HG02870 (cell line): ENCODE results near the gene PPP1R9B.

Experiments
- ATAC-seq: cut with Tn5 transposase; IDR thresholded peaks from one replicate; pipeline ENCODE4 v1.9.1; 2021; ENCODE audit warnings: mild to moderate bottlenecking, moderate library complexity; ENCODE audit not compliant: unreplicated experiment

Gene PPP1R9B

DNA sequence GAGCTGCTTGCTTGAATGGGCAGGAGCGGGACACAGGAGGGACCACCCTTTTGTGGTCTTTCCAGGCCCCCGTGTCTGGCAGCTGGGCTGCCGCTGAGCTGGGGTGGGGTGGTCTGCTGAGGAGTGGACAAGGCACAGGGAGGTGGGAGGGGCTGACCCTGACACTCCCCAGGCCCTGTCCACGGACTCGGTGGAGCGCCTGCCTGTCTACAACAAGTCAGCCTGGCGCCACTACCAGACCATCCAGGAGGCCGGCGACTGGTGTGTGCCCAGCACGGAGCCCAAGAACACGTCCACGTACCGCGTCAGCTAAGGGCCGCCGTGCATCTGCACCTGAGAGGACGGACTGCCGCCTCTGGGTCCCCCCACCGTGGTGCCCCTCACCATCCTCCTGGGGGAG lies 40.7 kb downstream of the PPP1R9B start:
- ATAC-seq, result no peak

DNA sequence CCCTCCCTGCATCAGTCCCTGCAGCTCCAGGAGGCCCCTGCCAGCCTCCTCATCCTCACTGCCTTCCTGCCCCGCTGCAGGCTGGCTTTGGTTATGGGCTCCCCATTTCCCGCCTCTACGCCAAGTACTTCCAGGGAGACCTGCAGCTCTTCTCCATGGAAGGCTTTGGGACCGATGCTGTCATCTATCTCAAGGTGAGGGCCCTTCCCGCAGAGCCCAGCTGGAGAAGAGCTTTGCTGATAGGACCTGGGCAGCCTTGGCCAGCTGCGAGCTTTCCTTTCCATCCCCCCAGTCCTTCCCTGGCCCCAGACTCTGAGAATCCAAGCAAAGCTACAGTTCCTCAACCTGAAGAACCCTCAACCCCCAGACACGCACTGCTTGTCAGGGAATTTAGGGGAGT lies 41.3 kb downstream of the PPP1R9B start:
- no peak for ATAC-seq

DNA sequence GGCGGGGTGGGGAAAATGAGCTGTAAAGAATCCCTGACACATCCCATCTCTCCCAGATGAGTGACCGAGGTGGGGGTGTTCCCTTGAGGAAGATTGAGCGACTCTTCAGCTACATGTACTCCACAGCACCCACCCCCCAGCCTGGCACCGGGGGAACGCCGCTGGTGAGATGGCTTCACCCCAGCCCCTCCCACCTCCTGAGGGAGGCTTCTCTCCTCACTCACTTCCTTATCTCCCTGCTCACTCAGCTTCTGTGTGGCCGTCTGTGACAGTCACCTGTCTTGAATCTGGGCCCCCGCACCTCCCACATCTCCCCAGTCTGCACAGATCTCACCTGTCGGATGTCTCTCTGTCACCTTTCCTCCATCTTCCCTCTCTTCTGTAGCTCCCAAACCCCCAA lies 41.9 kb downstream of the PPP1R9B start:
- ATAC-seq, result no peak

DNA sequence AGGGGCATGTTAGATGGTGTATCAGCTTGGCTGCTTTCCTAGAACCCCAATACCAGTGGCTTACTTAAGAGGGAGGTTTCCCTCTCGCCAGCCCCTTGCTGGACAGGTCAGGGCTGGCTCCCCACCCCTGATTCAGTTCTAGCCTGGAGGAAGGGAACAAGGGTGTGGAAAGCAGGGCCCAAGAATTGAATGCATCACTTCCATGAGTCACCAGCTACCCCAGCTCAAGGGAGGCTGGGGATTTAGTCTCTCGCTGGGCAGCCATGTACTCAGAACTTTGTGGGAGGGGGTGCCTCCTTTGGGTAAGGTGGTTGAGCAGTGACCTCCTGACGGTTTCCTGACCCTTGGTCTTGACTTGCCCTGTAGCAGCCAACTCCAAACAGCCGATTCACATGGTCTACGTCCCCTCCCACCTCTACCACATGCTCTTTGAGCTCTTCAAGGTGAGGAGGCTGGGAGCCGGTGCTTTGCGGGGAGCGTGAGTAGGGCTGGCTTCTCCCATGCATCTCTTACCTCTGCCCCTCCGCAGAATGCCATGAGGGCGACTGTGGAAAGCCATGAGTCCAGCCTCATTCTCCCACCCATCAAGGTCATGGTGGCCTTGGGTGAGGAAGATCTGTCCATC lies 42.6 kb downstream of the PPP1R9B start:
- ATAC-seq, result no peak

DNA sequence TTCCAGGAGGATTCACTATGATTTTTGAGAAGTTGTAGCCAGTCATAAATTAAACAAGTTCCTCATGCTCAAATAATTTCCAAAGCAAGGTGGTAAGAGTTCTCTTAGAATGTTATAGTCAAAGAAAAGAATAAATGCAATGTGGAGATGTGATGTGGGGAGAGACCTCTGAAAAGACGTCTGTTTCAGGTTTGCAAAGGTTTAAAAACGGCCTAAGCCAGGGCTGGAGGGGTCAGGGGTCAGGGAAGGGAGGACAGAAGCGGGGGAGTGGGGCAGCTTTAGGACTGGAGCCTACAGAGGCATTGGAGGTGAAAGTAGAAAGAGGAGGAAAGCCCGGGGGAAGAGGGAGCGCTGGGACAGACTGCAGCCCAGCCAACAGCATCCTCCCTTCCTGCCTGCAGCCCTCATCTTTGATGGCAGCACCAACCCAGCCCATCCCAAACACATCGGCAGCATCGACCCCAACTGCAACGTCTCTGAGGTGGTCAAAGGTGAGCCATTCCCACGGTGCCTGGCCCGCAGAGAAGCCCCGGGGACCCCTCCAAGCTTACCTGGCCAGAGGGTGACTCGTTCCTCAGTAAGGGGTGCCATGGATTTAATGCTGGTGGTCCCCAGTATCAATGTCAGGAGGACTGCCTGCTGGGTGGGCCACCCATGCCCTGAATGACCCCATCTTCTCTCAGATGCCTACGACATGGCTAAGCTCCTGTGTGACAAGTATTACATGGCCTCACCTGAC lies 43.9 kb downstream of the PPP1R9B start:
- no peak for ATAC-seq

DNA sequence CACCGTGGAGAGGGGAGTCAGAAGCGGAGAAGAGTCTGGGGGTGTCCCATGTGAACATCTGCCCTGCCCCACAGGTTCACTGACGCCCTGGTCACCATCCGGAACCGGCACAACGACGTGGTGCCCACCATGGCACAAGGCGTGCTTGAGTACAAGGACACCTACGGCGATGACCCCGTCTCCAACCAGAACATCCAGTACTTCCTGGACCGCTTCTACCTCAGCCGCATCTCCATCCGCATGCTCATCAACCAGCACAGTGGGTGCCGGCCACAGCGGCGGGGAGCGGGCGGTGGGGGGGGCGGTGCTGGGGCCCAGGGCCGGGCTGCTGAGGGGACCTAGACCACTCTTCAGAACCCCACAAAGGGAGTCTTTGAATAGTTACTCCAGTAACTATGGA lies 44.7 kb downstream of the PPP1R9B start:
- ATAC-seq, result no peak

DNA sequence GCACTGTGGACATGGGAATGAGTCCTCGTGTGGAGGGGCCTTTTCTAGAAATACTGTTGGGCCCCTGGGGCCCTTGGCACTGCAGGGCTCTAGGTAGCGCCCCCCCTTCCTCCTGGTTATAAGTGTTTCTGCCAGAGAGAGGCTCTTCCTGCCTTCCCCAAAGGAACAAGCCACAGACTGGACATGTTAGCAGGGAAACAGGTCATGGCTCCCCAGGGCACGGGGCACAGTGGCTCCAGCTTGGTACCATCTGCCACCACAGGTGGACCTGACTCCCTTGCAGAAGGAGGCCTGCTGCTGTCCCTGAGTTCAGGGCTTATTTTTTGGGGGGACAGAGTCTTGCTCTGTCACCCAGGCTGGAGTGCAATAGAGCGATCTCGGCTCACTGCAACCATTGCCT lies 46.5 kb downstream of the PPP1R9B start:
- ATAC-seq, result no peak

DNA sequence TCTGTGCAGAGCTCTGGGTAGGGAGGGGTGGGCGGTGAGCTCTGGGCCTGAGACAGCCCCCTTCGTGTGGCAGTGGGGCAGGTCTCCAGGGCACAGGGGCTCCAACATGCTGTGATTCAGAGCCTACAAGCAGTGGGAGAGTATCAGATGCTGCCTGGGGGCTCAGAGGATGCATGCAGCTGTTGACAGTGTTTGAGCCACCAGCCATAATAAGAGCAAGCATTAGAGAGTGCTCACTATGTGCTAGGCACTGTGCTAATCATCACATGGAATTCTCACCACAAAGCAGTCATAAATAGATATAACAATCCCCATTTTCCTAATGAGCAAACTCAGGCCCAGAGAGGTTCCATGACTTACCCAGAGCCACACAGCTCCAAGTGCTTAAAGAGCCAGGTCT lies 47.2 kb downstream of the PPP1R9B start:
- no peak for ATAC-seq

DNA sequence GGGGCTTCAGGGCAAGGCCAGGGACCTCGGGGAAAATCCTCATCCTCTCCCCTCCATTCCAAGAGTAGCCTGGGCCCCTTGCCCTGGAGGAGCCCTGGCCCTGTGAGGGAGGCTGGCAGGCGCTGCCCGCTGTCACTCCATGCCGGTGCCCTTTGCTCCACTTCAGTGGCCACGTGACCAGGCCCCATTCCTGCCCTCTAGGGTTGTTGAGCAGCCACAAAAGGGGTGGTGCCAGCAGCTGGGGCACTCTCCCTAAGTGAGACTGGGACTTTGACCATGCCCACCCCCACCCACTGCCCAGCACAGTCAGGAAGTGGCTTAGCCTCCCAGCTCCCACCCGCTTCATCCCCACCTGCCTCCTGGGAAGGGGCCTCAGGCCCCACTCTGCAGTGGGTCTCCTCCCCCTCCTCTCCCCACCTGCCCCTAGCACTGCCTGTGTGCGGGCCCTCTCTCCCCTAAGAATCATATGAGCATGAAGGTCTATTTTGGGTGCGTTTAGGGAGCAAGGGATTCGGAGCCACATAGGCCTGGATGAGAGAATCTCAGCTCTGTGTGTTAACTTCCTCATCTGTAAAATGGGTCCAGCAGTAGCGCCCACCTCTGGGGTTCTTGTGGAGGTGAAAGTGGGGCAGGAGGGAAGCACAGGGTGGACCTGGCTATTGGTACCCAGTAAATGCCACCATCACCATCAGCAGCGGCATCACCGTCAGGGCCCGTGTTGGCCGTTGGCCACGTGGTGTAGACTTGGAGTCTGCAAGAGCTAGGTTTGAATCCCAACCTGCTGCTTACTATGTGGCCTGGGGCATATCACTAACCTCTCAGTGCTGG lies 48.1 kb downstream of the PPP1R9B start:
- no peak for ATAC-seq

DNA sequence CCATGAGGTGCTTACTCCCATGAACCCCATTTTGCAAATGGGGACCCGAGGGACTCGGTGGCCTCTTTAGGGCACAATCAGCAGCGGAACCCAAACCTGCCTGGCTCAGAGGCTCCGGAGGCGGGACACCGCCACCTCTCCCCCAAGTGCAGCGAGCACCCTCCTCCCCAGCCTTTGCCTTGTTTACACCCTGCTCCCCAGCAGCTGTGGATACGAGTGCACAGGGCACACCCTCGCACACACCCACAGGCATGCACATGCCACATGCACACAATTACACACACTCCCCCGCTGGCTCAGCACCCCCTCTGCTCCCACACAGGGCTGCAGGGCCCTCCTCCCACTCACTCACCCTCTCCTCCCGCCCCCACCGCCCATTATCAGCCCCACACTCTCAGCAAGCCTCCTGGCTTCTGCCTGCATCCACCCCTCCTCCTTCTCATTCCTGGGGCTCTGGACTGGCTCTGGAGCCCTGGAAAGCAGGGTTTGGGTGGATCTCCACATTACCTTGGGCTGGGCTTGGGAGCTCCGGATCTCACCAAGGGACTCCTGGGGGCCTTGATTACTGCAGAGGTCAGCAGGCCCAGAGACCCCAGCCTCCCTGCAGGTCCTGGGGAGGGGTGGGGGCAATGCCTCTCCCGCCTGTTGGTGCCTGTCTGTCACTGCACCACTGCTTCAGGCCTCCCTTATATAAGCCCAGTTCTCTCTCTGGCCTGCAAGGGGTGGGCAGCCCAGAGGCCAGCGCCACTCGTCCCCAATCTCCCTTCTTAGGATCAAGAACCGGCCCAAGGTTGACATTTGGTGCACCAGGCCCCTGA lies 48.9 kb downstream of the PPP1R9B start:
- ATAC-seq, result no peak

DNA sequence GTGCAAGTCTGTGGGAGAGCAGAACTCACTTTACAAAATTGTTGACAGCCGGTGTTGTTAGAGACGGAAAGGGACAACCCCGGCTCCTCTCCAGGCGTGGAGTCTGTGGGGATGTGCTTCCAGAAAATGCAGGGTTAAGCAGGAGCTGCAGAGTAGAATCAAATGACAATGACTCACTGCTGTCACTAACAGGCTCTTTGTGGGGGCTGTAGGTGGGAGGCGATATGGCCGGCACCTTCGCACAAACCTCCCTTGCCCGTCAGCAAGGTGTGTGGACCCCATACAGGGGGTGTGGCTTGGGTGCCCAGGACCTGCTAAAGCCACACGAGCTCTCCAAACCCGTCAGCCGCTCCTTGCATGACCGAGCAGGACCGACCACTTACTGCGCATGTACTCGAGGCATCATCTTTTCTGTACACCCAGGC lies 49.5 kb downstream of the PPP1R9B start:
- no peak for ATAC-seq

DNA sequence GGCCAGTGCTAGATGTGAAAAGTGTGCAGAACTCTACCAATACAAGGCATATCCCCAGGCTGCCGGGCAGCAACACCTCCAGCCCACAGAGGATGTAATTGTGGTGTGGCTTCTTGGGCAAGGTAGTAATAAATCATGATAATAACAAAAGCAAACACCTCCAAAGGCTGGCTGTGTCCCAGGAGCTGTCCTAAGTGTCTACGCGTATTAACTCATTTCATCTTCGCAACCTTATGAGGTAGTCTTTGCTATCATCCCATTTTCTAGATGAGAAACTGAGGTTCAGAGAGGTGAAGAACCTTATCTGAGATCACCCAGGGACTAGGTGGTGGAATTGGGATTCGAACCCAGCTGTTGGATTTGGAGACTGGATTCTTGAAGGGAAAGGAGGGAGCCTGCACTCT lies 50.0 kb downstream of the PPP1R9B start:
- ATAC-seq, result no peak

DNA sequence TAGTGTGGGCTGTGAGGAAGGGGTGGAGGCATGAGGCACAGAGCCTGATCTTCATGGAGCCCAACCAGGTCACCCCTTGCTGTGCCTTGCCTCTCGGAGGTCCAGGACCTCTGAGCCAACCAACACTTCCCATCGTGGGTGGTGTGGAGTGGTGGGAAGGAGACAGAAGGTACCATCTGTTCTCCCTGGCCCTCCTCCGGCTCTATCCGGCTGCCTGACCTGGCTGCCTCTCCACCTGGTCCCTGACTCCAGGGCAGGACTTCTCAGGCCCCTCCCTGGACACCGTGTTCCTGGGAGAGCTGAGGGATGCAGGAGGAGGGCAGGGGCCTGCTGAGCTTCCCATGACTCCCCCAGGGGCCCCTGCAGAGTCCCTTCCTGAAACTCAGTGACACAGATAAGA lies 51.5 kb downstream of the PPP1R9B start:
- no peak for ATAC-seq

DNA sequence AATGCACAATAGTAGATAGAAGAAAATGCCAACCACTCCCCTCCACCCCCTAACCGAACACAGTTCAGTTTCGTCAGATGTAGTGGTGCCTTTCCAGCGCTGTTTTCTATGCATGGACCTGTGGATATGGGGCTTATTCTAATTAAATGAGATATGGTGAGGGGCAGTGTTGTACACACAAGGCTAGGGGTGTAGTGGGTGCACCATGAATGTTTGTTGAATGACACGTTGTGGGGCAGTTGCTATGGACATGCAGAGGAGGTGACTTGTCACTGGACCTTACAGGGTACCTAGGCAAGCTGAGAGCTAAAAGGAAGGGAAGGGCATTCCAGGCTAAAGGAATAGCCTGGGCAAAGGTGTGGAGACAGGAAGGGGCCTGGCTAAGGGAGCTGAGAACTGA lies 51.9 kb downstream of the PPP1R9B start:
- ATAC-seq, result no peak

DNA sequence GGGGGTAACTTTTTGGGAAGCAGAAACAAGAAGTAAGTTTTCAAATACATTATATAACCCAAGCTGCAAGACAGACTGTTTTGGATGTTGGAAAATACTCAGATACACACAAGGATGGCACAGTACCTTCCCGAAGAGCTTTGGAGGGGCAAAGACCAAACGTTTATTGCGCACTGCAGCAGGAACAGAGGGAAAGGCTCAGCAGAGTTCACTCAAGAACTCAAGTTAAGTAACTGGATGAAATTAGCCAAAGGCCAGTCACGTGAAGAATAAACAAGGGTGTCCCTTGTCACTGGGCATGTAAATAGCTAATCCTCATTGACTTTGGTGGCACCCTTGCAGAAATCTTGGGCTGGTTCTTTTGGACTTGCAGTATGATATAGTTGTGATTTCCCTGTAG lies 52.6 kb downstream of the PPP1R9B start:
- no peak for ATAC-seq

DNA sequence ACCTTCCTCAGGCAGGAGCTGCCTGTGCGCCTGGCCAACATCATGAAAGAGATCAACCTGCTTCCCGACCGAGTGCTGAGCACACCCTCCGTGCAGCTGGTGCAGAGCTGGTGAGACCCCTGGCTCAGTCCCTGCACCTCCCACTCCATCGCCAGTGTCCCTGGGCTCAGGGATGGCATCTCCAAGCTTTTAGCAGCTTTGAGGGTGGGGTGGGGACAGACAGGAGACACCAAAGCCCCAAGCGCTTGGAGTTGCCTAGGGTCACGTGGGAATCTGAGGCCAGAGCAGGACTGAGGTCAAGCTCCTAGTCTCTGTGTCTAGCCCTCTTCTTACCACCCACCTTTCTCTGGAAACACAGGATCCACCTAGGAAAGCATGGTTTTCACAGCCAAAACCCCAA lies 53.0 kb downstream of the PPP1R9B start:
- ATAC-seq, result no peak

DNA sequence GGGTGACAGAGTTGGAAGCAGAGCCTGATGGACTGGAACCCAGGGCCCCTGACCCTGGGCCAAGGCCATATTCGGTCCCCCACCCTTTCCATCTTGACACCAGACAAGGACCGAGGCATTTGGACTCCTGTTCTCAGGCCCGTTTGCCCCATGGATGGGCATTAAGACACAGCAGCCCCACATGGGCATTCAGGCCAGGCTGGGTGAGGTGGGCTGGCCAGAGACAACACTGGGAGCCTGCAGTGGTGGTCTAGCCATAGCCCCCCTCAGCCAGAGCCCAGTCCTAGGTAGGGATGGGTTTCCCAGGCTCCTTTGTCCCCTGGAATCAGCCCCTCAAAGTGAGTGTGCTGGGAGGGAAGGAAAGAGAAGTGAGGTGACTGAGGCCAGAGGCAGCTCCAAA lies 53.7 kb downstream of the PPP1R9B start:
- no peak for ATAC-seq

DNA sequence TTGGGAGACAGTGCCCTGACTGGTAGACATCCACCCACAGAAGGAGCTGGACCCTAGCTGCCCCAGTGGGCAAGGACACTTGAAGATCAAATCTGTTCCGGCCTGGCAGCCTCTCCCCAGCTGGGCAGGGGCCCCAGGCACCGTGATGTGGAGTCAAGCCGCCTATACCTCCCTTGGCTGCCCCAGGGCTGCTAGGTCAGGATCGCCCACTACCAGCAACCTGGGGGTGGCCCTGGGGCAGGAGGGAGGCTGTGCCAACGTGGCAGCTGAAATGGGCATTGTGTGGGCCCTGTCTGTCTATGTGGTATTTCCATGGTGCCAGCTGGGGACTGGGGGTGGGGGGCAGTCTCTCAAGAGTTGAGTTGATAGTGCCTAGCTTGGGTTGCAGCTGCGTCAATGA lies 54.4 kb downstream of the PPP1R9B start:
- ATAC-seq, result no peak

DNA sequence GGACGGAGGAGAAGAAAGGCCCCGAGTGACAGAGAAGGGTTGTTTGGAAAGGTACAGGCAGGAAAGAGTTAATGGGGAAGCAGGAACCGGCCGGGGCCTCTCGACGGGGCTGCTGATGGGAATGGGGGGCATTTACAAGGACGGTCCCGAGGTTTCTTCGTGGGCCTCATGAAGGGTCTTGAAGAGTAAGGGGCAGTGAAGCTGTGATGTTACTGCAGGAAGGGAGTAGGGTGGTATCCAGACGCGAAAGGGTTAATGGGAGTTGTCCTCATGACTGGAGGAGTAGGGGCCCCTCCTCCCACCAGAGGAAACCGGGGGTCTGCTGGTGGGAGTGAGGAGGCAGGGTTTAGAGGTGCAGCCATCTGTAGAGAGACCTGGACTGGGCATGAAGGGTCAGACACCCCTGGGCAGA lies 54.8 kb downstream of the PPP1R9B start:
- no peak for ATAC-seq

DNA sequence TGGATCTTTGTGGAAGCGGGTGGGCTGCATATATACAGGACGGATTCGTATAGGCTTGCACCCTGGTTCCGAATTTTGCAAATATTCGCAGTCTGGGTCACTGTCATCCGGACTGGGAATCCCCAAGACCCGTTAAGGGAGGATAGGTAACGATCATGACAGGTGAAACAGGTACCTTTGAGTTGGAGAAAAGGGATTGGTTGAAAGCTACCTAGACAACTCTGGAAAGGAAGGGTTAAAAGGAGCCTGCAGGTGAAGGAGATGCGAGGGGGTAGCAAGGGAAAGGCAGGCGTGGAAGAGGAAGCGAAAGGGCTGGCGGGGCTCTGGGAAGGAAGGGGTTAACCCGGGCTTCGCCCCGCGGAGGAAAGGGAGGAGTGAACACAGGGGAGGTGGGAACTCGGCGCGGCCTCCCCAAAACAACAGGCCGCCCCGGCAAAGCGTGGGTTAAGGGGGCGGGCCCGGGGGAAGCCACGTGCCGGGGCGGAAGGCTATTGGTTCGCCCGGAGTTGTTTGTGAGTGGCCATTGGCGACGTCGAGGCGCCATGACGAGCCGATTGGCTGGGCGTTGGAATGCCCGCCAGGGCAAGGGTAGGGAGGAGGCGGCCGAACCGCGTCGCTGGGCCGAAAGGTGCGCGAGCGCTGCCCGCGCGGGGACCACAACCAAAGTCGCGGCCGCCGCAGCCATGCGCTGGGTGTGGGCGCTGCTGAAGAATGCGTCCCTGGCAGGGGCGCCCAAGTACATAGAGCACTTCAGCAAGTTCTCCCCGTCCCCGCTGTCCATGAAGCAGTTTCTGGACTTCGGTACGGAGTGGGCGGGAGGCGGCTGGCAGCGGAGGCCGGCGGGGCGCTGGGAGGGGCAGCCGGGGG lies 55.5 kb downstream of the PPP1R9B start, which contains the start of gene PDK2:
PDK2 (plus strand) TSS at position 599 of the 867 bp plus-strand sequence; CDS start at position 684, 85 bp downstream.
- ATAC-seq, result peak; percentile 86
